Stimulated activated CD8-positive, alpha-beta memory T cell treated with anti-CD3 and anti-CD28 coated beads, Interleukin-2, amount 100 ng/mL, for 48 hours (primary cell): ENCODE results near the gene TSC22D4.
"Not testable (repeated sequence)": the region's sequence is repeated elsewhere in the genome, so short reads cannot be mapped to it uniquely, and the experiment has no call there.

Experiments
- DNase-seq, 2 donors: peaks; one replicate each; pipeline ENCODE4 v3.0.0-alpha.2; 2020; ENCODE audit warnings: low read depth in 2 of 2

Gene TSC22D4

DNA sequence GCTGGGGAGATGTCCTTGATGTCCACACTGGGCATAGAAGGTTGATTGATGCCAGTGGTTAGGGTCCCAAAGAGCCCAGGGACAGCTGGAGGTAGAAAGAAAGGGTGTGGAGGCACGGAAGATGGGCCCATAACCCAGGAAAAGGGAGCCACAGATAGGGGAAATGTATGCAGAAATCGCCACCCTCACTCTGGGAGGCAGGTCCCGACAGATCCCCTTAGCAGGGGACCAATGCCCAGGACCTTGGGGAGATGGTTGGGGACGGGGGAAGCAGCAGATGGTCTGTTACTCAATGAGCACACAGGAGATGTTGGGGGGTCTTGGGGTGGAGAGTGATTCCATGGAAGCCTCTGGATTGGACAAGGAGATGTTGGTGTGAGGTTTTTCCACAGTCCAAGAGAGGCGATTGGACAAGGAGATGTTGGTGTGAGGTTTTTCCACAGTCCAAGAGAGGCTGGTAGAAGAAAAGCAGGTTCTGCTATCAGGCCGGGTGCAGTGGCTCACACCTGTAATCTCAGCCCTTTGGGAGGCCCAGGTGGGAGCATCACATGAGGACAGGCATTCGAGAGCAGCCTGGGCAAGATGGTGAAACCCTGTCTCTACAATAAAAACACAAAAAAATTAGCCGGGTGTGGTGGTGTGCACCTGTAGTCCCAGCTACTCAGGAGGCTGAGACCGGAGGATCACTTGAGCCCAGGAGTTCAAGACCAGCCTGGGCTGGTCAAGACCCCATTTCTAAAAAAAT, 35.7 kb downstream of the TSC22D4 start:
- DNase-seq = no peak

DNA sequence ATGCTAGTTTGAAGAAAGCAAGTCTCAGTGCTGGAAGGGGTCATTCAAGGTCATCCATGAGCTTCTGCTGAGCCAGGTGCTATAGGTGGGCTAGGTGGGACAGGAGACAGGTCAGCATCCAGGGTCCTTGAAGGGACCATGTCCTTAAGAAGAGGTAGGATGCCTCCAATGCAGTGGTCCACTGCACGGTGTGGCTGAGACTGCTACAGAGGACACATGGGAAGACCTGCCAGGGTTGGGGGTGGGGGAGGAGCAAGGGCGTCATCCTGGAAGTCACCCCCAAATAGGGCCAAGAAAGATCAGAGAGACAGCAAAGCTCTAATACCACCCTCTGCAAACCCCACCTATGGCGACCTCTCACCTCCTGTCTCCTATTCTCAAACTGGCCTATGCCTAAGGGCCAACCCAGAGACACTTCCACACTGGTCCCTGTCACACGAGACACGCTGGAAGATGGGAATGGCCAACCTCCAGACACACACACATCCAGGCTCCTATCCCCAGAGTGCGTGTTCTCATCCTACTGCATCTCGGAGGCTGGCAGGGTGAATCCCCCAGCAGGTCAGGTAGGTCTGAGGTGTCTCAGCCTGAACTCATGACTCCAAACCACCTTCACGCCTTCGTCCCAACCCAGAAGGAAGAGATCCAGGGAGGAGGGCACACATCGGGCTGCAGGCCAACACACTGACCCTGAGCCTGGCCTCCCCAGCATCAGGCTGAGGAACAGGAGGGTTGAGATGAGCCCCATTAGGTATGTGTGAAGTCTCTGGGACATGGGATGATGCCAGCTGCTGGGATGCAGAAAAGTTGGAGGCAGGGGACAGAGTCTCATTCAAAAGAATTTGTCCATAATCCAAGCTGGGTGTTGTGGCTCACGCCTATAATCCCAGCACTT, 37.1 kb downstream of the TSC22D4 start:
- no peak for DNase-seq

DNA sequence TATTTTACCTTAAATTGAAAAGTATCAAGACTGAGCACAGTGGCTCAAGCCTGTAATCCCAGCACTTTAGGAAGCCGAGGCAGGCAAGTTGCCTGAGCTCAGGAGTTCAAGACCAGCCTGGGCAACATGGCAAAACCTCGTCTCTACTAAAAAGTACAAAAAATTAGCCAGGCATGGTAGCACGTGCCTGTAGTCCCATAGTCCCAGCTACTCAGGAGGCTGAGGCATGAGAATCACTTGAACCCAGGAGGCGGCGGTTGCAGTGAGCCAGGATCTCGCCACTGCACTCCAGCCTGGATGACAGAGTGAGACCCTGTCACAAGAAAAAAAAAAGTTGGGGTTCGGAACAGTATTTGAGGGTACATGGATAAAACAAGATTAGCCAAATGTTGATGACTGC, 39.8 kb downstream of the TSC22D4 start:
- not testable (repeated sequence) for DNase-seq

DNA sequence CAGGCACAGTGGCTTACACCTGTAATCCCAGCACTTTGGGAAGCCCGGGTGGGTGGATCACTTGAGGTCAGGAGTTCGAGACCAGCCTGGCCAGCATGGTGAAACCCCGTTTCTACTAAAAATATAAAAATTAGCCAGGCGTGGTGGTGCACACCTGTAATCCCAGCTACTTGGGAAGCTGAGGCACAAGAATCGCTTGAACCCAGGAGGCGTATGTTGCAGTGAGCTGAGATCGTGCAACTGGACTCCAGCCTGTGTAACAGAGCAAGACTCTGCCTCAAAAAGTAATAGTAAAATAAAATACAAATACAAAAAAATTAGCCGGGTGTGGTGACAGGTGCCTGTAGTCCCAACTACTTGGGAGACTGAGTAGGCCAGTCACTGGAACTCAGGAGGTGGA, 40.3 kb downstream of the TSC22D4 start:
- not testable (repeated sequence) for DNase-seq

DNA sequence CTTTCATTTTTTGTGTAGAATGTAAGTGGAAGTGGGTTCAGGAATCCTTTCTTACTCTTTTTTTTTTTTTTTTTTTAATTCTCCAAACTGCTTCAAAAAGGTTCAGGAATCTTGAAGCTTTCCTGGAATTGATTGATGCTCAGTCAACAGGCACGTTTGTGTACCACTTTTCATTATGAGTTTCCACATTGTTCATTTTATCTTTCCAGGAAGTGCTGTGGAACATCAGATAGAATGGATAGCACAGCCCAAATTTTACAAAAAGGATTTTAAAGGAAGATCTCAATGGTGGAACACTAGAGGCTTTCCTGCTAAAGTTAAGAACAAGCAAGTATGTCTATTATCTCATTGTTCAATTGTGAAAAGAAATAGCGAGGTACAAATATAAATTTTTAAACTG, 40.8 kb downstream of the TSC22D4 start:
- no peak for DNase-seq

DNA sequence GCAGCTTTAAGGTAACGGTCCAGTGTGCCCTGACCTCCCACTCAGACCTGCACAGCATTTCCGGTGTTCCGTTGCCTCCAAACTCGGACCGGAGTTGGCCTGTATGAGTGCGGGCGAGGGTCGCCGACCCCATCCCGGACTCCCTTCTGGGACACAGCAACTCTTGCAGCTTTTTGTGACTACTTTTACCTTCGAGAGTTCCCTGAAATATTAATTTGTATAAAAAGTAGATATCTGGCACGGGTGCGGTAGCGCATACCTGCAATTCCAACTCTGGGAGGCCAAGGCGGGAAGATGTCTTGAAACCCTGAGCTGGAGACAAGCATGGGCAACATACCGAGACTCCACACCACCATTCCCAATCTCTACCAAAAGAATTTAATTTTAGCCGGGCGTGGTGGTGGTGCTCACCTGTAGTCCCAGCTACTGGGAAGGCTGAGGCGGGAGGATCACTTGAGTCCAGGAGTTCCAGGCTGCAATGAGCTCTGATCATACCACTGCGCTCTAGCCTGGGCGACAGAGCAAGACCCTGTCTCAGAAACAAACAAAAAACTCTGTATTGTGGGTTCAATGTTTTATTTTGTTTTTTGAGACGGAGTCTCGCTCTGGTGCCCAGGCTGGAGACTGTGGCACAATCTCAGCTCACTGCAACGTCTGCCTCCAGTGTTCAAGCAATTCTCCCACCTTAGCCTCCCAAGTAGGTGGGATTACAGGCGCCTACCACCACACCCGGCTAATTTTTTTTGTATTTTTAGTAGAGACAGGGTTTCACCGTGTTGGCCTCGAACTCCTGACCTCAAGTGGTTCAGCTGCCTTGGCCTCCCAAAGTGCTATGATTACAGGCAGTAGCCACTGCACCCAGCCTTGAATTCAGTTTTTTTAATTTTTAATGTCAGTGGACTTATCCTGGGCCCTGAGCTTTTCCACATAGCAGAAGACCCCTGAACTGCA, 41.6 kb downstream of the TSC22D4 start:
- no peak for DNase-seq

DNA sequence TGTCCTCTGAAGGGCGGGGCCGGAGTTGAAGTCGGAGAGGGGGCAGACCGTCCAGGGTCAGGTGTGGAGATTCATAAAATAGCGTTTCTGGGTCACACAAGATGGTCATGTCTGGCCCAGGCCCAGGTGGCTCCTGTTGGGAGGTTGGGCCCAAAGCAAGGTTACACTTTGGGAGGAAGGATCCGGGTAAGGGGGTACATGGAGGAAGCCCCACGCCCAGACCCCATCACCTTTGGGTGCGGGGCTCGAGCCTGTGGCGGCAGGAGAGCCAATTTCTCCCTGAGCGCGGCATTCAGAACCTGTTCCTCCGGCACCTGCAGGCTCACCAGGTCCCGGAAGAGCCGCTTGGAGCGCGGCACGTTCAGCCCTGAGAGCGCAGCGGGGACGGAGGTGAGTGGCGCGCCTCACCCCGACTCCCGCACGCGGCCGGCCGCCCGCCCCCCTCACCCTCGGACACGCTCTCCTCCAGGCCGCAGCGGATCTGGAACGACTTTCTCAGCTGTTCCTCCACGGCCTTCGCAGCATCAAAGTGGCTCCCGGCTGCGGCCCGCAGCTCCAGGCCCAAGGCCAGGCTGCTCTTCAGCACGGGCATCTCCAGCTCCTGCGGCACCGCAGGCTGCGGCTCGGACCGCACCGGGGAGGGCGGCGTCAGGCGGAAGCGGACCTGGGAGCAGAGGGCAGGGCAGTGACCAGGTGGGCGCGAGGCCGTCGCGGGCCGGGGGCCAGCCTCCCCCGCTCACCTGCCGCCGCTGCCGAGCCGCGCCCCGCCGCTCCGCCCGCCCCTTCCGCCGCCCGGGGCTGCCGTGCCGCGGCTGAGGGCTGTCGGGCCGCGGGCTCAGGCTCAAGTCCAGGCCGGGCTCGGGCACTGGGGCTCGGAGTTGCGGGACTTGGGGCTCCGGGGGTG, 43.4 kb downstream of the TSC22D4 start:
- peak in 1 of 2 donors; percentile 29 for DNase-seq

DNA sequence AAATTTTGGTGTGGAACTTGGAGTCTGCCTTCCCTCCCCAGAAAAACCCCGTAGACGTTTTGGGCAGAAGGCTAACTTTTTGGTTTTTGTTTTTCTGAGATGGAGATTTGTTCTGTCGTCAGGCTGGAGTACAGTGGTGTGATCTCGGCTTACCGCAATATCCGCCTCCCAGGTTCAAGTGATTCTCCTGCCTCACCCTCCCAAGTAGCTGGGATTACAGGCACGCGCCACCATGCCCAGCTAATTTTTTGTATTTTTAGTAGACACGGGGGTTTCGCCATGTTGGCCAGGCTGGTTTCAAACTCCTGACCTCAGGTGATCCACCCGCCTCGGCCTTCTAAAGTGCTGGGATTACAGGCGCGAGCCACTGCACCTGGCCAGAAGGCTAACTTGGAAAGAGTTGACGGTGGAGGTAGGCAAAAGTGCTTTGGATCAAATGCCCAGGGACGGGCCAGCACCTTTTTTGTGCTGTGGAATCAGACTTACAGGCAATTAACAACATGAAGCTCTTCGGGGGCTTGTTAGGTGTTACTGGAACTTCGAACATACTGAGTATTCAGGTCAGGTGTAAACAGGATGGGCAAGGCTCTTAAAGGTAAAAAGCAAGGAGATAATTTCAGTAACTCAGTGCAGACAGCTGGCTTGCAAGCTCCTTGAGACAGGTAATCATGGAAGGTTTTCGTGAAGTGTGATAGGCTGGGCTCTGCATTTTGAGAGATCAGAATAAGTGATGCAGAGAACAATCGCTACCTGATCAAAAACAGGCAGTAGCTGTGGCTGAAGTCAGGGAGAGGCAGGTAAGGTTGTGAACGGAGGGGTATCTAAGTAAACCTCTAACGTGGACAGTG, 44.5 kb downstream of the TSC22D4 start:
- no peak for DNase-seq

DNA sequence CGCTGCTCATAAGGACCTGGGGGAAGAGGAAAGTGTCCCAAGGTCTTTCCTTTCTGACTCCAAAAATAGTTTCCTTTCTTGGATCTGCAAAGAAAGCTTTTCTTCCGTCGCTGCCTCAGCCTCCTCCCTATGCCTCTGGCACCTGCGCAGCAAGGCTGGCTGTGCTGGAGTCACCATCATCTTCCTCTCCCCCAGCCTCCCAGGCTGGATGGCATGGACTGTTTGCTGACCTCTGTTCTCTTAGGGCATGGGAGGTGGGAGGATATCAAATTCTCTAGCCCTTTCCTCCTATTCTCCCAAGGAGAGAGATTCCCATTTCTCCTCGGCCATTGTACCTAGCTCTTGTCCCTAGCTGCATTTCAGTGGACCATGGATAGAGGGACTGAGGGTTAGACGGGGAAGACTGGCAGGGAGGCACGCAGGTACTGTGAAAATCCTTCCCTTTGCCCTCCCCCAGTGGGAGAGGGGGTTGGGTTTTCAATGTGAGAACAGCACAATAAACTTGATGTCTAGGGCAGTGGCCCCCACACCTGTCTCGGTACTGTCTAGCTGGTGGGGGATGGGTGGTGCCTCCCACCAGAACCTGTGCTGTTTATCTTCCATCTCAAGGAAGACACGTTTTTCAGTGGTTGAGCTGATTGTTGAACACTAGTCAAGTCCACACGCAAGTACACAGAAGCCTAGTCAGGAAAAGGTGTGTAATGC, 45.3 kb downstream of the TSC22D4 start:
- DNase-seq = no peak

DNA sequence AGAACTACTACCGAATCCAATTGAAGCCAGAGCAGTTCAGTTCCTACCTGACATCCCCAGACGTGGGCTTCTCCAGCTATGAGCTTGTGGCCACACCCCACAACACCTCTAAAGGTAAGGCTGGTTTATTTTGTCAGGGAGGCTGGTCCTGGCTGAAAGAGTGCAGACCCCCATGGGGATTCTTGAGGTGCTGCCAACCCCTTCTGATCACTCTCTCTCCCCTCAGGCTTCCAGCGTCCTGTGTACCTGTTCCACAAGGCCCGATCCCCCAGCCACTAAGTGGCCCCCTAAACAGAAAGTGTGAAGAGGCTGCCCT, 45.8 kb downstream of the TSC22D4 start:
- DNase-seq = no peak

DNA sequence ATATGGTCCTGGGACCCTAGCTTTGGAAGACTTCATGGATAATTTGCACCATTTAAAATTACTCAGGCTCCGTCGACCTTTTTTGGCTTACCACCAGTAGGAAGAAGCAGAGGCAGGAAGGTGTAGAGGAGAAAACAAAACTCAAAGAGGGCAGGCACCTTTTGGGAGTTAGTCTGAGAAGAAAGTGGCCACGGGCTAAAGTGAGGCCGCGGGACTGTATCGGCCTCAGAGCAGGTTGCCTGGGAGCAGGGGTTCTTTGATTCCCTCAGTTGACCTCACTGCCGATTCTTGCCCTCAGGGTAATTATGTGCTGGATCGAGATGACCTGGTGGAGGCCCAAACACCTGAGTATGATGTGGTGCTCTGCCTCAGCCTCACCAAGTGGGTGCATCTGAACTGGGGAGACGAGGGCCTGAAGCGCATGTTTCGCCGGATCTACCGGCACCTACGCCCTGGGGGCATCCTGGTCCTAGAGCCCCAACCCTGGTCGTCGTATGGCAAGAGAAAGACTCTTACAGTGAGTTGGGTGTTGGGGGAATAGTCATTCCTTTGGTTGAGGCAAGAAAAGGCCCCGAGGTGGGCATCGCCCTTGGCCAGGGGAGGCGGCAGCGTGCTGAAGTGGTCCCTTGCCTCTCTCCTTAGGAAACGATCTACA, 46.3 kb downstream of the TSC22D4 start:
- DNase-seq = no peak

DNA sequence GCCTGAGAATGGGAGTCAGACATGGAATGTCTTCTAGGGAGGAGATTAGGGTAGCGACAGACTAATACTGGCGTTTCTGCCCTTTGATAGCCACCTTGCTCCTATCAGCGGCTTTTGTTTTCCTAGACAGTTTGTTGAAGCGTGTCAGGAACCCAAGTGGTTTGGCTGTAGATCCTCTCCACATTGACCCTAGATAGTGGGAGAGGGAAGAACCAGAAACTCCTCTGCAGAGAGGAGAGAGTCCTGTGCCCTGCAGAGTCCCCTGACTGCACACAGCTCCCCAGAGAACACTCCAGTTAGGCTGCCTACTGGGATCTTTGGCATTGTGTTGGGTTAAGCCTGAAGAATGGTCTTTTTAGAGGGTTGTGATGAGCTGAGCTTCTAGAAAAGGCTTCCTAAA, 47.0 kb downstream of the TSC22D4 start:
- no peak for DNase-seq

DNA sequence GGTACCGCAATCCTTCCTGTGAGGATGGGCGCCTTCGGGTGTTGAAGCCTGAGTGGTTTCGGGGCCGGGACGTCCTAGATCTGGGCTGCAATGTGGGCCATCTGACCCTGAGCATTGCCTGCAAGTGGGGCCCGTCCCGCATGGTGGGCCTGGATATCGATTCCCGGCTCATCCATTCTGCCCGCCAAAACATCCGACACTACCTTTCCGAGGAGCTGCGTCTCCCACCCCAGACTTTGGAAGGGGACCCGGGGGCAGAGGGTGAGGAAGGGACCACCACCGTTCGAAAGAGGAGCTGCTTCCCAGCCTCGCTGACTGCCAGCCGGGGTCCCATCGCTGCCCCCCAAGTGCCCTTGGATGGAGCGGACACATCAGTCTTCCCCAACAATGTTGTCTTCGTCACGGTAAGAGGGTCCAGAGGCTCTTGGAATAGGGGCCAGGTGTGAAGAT, 47.7 kb downstream of the TSC22D4 start:
- no peak for DNase-seq

DNA sequence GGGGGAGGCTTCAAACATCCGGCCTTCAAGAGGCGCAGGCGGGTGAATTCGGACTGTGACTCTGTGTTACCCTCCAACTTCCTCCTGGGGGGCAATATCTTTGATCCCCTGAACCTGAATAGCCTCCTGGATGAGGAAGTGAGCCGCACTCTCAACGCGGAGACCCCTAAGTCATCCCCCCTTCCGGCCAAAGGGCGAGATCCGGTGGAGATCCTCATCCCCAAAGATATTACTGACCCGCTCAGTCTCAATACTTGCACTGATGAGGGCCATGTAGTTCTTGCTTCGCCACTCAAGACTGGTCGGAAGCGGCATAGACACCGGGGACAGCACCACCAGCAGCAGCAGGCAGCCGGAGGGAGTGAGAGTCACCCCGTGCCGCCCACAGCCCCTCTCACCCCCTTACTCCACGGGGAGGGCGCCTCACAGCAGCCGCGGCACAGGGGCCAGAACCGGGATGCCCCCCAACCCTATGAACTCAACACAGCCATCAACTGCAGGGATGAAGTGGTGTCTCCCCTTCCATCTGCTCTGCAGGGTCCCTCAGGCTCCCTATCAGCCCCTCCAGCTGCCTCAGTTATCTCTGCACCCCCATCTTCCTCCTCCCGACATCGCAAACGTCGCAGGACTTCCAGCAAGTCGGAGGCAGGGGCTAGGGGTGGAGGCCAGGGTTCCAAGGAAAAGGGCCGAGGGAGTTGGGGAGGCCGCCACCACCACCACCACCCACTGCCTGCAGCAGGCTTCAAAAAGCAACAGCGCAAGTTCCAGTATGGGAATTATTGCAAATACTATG, 48.3 kb downstream of the TSC22D4 start:
- no peak for DNase-seq

DNA sequence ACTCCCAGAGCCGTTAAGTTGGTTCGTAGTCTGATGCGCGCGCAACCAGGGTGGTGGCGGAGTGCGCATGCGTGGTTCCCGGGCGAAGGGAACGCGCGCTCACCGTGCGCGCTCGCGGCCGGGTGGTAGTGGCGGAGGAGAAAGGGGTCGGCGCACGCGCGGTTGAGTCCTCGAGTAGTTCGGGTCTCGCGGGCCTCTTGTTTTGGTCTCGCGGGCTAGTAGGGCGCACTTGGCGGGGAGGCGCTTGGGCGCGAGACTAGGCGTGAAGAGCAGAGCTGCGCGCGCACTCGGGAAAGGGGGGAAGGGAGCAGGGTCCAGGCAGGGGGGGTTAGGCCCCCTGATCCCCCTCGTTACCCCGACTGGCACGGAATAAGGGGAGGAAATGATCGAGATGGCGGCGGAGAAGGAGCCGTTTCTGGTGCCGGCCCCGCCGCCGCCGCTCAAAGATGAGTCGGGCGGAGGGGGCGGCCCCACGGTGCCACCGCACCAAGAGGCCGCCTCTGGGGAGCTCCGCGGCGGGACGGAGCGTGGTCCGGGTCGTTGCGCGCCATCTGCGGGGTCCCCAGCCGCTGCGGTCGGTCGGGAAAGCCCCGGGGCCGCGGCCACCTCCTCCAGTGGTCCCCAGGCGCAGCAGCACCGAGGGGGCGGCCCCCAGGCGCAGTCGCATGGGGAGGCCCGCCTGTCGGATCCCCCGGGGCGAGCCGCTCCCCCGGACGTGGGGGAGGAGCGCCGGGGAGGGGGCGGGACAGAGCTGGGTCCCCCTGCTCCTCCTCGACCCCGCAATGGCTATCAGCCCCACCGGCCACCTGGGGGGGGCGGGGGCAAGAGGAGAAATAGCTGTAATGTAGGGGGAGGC, 49.1 kb downstream of the TSC22D4 start, which contains the start of gene MEPCE:
MEPCE (plus strand) TSS at position 195 of the 856 bp plus-strand sequence; CDS start at position 383, 188 bp downstream.
- peak; percentile 96 for DNase-seq

DNA sequence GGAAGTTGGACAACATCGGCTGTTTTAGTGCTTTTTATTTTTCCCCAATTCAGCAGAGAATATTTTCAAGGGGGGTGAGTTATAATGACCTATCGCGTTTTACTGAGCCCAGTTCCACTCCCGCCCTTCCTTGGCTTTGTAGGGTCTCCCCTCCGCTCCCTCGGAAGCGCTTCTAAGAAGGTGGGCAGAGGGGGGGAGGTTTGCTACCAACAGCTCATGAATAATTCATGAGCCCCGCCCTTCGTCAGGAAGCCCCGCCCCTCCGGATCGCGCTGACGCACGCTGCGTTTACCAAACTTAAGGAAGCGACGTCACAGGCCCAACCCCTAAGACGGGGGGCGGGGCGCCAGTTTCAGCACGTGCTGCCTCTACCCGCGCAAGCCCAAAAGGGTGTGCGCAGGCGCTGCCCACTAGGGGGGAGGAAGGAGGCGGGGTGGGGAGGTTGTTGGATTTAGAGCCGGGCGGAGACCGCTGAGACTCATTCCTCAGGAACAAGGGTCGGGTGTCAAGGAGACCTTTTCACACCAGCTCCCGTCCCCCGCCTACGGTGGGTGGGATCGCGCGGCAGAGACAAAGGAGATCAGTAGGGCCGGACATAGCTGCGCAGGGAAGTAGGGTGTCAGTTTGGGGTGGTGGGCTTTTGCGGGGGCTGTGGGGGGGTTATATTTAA, 49.9 kb downstream of the TSC22D4 start:
- peak; percentile 100 for DNase-seq
